GM23338 (cell line): ENCODE results near the gene ARHGEF40. TPM values are rescaled to one million over a fixed set of nuclear protein-coding genes. Genes with fewer than 3 reads are reported as not detected.

Source experiments
- ATAC-seq: fragments of 200-7000 bp; cut with Tn5 transposase; 3 replicates; pipeline ENCODE4 v1.9.1; 2020
- DNase-seq: peaks from one replicate; pipeline ENCODE4 v3.0.0-alpha.2; 2015; ENCODE audit warnings: low spot score
- H2AFZ ChIP-seq: fragments of 200-600 bp; sonication (generic); 2 replicates; pipeline ENCODE4 v1.8.0; 2016; ENCODE audit warnings: antibody characterized with exemption, mild to moderate bottlenecking, moderate library complexity
- H3F3A ChIP-seq: fragments of 200-600 bp; sonication (generic); replicated peaks from 2 replicates; pipeline ENCODE4 v1.8.0; 2017; ENCODE audit warnings: antibody characterized with exemption, mixed run types, low read depth
- H3K27ac ChIP-seq: fragments of 200-600 bp; sonication (generic); 2 replicates; pipeline ENCODE4 v1.6.1; 2016; ENCODE audit warnings: low read depth
- H3K27me3 ChIP-seq: fragments of 200-600 bp; sonication (generic); 2 replicates; pipeline ENCODE4 v1.8.0; 2016; ENCODE audit warnings: mild to moderate bottlenecking, mixed run types, moderate library complexity; ENCODE audit not compliant: insufficient read depth
- H3K36me3 ChIP-seq: fragments of 200-600 bp; sonication (generic); 2 replicates; pipeline ENCODE4 v1.8.0; 2016; ENCODE audit warnings: mild to moderate bottlenecking; ENCODE audit not compliant: insufficient read depth
- H3K4me1 ChIP-seq: fragments of 200-600 bp; sonication (generic); 2 replicates; pipeline ENCODE4 v1.8.0; 2016; ENCODE audit warnings: mild to moderate bottlenecking, moderate library complexity; ENCODE audit not compliant: insufficient read depth
- H3K4me2 ChIP-seq: fragments of 200-600 bp; sonication (generic); 2 replicates; pipeline ENCODE4 v1.7.1; 2017; ENCODE audit warnings: mixed run types
- H3K4me3 ChIP-seq: fragments of 200-600 bp; sonication (generic); 2 replicates; pipeline ENCODE4 v1.6.1; 2016; ENCODE audit warnings: mixed run types
- H3K79me2 ChIP-seq: fragments of 200-600 bp; sonication (generic); replicated peaks from 2 replicates; pipeline ENCODE4 v1.8.0; 2017; ENCODE audit warnings: mild to moderate bottlenecking; ENCODE audit not compliant: insufficient read depth
- H3K9me2 ChIP-seq: fragments of 200-600 bp; sonication (generic); 2 replicates; pipeline ENCODE4 v1.8.0; 2017; ENCODE audit not compliant: insufficient read depth
- H4K20me1 ChIP-seq: fragments of 200-600 bp; sonication (generic); replicated peaks from 2 replicates; pipeline ENCODE4 v1.8.0; 2017; ENCODE audit warnings: mild to moderate bottlenecking; ENCODE audit not compliant: insufficient read depth
- H3K27ac Mint-ChIP-seq: 2 replicates; pipeline ENCODE4 v1.8.0; 2020; ENCODE audit warnings: inconsistent platforms, mild to moderate bottlenecking, moderate library complexity, mixed read lengths
- H3K27me3 Mint-ChIP-seq: 3 replicates; pipeline ENCODE4 v1.8.0; 2022; ENCODE audit warnings: low read depth, mild to moderate bottlenecking, moderate library complexity, mixed read lengths, inconsistent platforms; ENCODE audit not compliant: insufficient read depth, poor library complexity
- H3K36me3 Mint-ChIP-seq: 3 replicates; pipeline ENCODE4 v1.8.0; 2021; ENCODE audit warnings: low read depth, mild to moderate bottlenecking, inconsistent platforms, moderate library complexity, mixed read lengths
- H3K4me1 Mint-ChIP-seq: 3 replicates; pipeline ENCODE4 v1.8.0; 2020; ENCODE audit warnings: mild to moderate bottlenecking, inconsistent platforms, mixed read lengths
- H3K4me3 Mint-ChIP-seq: 3 replicates; pipeline ENCODE4 v1.8.0; 2021; ENCODE audit warnings: moderate library complexity, mild to moderate bottlenecking, inconsistent platforms, mixed read lengths
- H3K9me3 Mint-ChIP-seq: 3 replicates; pipeline ENCODE4 v1.8.0; 2020; ENCODE audit warnings: moderate library complexity, mild to moderate bottlenecking, inconsistent platforms, mixed read lengths
- EZH2 ChIP-seq: fragments of 200-600 bp; sonication (generic); IDR thresholded peaks from one replicate; pipeline ENCODE4 v1.8.0; 2017; ENCODE audit warnings: antibody characterized with exemption, mild to moderate bottlenecking, low read depth; ENCODE audit not compliant: unreplicated experiment
- NANOG ChIP-seq: IDR thresholded peaks from 2 replicates; pipeline ENCODE4 v1.6.1; 2016; ENCODE audit warnings: antibody characterized with exemption, borderline replicate concordance
- STAT1 ChIP-seq: IDR thresholded peaks from one replicate; pipeline ENCODE4 v1.6.1; 2016; ENCODE audit warnings: antibody characterized with exemption; ENCODE audit not compliant: unreplicated experiment
- ZNF114 ChIP-seq: fragments of 250-450 bp; sonication (Bioruptor Pico); IDR thresholded peaks from 2 replicates; pipeline ENCODE4 v1.5.0; 2020; ENCODE audit warnings: mild to moderate bottlenecking, moderate library complexity
- polyA plus RNA-seq: library from polyadenylated mRNA; unstranded; fragments of >200 nt; fragmentation: Nextera tagmentation; extraction: Ambion mirVana; gene quantifications from 2 replicates; pipeline ENCODE4 v1.2.1, GENCODE V29; 2016
- total RNA-seq: library from RNA; depleted of rRNA; stranded (reverse); fragments of >200 nt; shearing (Covaris generic); gene quantifications from 2 replicates; pipeline ENCODE4 v1.2.3, GENCODE V29; 2014
- TF ChIP-seq, protein P1 (sequence below): fragments of 250-450 bp; sonication (Bioruptor Pico); IDR thresholded peaks from 2 replicates; pipeline ENCODE4 v1.5.0; 2020; ENCODE audit warnings: mild to moderate bottlenecking, moderate library complexity
- TF ChIP-seq, protein P2 (sequence below): IDR thresholded peaks from 2 replicates; pipeline ENCODE4 v1.6.1; 2016; ENCODE audit warnings: antibody characterized with exemption
- TF ChIP-seq, protein P3 (sequence below): IDR thresholded peaks from one replicate; pipeline ENCODE4 v1.6.1; 2018; ENCODE audit warnings: antibody characterized with exemption; ENCODE audit not compliant: unreplicated experiment

The ARHGEF40 gene
- total and polyA plus RNA-seq, 2 experiments from 2014 or later, result 17.7 to 44.6 TPM

DNA sequence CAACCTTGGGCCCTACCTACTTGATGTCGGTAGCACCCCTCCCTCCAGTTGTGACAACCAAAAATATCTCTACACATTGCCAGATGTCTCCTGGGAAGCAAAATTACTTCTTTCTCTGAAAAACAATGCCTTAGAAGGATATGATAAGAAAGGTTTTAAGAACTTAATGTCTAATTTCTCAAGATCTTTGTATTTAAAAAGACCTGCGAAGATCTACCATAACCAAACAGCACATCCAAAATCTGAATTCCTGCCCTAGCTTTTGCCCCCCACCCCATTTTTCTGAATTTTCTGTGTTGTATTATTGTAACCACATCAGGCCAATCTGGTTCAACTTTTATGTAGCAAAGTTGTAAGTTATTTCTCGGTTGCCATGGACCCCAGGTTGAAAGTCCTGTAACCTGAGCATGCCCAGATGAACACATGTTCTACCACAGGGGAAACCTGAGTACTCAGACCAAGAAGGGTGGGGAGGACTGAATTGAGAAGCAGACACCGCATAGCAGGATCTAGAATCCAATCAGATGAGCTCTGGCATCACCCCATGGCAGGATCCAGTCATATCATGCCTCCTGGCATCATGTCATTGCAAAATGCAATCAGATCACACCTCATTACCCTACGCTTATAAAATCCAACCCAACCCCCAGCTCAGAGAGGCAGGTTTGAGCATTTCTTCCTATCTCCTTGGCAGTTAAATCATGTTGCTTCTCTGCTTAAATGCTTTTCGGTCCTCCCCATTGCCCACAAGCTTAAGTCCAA lies 39.5 kb downstream of the ARHGEF40 start (continued):
- TF ChIP-seq, protein P1, sequence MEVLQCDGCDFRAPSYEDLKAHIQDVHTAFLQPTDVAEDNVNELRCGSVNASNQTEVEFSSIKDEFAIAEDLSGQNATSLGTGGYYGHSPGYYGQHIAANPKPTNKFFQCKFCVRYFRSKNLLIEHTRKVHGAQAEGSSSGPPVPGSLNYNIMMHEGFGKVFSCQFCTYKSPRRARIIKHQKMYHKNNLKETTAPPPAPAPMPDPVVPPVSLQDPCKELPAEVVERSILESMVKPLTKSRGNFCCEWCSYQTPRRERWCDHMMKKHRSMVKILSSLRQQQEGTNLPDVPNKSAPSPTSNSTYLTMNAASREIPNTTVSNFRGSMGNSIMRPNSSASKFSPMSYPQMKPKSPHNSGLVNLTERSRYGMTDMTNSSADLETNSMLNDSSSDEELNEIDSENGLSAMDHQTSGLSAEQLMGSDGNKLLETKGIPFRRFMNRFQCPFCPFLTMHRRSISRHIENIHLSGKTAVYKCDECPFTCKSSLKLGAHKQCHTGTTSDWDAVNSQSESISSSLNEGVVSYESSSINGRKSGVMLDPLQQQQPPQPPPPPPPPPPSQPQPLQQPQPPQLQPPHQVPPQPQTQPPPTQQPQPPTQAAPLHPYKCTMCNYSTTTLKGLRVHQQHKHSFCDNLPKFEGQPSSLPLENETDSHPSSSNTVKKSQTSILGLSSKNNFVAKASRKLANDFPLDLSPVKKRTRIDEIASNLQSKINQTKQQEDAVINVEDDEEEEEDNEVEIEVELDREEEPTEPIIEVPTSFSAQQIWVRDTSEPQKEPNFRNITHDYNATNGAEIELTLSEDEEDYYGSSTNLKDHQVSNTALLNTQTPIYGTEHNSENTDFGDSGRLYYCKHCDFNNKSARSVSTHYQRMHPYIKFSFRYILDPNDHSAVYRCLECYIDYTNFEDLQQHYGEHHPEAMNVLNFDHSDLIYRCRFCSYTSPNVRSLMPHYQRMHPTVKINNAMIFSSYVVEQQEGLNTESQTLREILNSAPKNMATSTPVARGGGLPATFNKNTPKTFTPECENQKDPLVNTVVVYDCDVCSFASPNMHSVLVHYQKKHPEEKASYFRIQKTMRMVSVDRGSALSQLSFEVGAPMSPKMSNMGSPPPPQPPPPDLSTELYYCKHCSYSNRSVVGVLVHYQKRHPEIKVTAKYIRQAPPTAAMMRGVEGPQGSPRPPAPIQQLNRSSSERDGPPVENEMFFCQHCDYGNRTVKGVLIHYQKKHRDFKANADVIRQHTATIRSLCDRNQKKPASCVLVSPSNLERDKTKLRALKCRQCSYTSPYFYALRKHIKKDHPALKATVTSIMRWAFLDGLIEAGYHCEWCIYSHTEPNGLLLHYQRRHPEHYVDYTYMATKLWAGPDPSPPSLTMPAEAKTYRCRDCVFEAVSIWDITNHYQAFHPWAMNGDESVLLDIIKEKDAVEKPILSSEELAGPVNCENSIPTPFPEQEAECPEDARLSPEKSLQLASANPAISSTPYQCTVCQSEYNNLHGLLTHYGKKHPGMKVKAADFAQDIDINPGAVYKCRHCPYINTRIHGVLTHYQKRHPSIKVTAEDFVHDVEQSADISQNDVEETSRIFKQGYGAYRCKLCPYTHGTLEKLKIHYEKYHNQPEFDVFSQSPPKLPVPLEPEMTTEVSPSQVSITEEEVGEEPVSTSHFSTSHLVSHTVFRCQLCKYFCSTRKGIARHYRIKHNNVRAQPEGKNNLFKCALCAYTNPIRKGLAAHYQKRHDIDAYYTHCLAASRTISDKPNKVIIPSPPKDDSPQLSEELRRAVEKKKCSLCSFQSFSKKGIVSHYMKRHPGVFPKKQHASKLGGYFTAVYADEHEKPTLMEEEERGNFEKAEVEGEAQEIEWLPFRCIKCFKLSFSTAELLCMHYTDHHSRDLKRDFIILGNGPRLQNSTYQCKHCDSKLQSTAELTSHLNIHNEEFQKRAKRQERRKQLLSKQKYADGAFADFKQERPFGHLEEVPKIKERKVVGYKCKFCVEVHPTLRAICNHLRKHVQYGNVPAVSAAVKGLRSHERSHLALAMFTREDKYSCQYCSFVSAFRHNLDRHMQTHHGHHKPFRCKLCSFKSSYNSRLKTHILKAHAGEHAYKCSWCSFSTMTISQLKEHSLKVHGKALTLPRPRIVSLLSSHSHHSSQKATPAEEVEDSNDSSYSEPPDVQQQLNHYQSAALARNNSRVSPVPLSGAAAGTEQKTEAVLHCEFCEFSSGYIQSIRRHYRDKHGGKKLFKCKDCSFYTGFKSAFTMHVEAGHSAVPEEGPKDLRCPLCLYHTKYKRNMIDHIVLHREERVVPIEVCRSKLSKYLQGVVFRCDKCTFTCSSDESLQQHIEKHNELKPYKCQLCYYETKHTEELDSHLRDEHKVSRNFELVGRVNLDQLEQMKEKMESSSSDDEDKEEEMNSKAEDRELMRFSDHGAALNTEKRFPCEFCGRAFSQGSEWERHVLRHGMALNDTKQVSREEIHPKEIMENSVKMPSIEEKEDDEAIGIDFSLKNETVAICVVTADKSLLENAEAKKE (CRISPR knock-in tag), result no peak
- TF ChIP-seq, protein P2, sequence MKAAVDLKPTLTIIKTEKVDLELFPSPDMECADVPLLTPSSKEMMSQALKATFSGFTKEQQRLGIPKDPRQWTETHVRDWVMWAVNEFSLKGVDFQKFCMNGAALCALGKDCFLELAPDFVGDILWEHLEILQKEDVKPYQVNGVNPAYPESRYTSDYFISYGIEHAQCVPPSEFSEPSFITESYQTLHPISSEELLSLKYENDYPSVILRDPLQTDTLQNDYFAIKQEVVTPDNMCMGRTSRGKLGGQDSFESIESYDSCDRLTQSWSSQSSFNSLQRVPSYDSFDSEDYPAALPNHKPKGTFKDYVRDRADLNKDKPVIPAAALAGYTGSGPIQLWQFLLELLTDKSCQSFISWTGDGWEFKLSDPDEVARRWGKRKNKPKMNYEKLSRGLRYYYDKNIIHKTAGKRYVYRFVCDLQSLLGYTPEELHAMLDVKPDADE, result no peak
- TF ChIP-seq ZNF114 (CRISPR knock-in tag) (no peak), EZH2 (no peak), NANOG (no peak)

DNA sequence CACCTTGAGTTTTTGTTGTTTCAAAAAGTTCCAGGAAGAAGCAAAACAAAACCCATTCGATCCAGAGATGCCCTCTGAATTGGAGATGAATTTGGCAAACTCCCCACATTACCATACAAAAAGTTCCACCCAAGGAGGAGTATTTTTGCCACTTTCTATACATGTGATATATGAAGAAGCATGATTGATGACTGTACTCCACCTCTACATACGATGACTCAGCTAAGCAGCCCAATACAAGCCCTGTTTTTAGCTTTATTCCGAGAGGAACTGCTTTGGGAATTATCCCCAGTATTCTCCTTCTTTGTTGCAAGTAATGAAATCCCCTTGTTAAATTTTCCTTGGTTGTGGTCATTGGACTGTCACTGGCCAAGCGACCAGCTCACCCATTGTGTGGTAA lies 42.2 kb downstream of the ARHGEF40 start:
- no peaks in the 10 kb centered on the region for H3K36me3 Mint-ChIP-seq
- no peak for ATAC-seq
- Histone ChIP-seq H3K4me3 (no peak overlapping the region), H3K36me3 (no peaks in the 10 kb centered on the region), H3F3A (no peaks in the 10 kb centered on the region), H2AFZ (peak overlapping the region; percentile 18; the same call in 1 of the 2 replicates), H3K4me1 (peaks cover 9% of the 10 kb centered on the region), H3K4me2 (no peak overlapping the region), H3K79me2 (no peaks in the 10 kb centered on the region), H3K27ac (no peak overlapping the region), H3K9me2 (0 out of 2 replicates have a peak, but pooled peaks cover 3% of the 10 kb centered on the region), H3K27me3 (no peaks in the 10 kb centered on the region), H4K20me1 (no peaks in the 10 kb centered on the region)
- TF ChIP-seq, protein P3, sequence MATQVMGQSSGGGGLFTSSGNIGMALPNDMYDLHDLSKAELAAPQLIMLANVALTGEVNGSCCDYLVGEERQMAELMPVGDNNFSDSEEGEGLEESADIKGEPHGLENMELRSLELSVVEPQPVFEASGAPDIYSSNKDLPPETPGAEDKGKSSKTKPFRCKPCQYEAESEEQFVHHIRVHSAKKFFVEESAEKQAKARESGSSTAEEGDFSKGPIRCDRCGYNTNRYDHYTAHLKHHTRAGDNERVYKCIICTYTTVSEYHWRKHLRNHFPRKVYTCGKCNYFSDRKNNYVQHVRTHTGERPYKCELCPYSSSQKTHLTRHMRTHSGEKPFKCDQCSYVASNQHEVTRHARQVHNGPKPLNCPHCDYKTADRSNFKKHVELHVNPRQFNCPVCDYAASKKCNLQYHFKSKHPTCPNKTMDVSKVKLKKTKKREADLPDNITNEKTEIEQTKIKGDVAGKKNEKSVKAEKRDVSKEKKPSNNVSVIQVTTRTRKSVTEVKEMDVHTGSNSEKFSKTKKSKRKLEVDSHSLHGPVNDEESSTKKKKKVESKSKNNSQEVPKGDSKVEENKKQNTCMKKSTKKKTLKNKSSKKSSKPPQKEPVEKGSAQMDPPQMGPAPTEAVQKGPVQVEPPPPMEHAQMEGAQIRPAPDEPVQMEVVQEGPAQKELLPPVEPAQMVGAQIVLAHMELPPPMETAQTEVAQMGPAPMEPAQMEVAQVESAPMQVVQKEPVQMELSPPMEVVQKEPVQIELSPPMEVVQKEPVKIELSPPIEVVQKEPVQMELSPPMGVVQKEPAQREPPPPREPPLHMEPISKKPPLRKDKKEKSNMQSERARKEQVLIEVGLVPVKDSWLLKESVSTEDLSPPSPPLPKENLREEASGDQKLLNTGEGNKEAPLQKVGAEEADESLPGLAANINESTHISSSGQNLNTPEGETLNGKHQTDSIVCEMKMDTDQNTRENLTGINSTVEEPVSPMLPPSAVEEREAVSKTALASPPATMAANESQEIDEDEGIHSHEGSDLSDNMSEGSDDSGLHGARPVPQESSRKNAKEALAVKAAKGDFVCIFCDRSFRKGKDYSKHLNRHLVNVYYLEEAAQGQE, result no peak
- TF ChIP-seq, protein P2, result no peak
- TF ChIP-seq STAT1, result no peak
- peaks cover 25% of the 10 kb centered on the region for H3K4me1 Mint-ChIP-seq
- H3K27me3 Mint-ChIP-seq, result peaks cover 2% of the 10 kb centered on the region
- no peaks in the 10 kb centered on the region for H3K9me3 Mint-ChIP-seq
- DNase-seq, result no peak
- H3K4me3 Mint-ChIP-seq, result no peak overlapping the region
- H3K27ac Mint-ChIP-seq, result no peak overlapping the region
